GM12892 (cell line): ENCODE measurements around the gene USP34. TPM values are rescaled to one million over a fixed set of nuclear protein-coding genes. Genes with fewer than 3 reads are reported as not detected.
"Not testable (repeated sequence)": the region's sequence is repeated elsewhere in the genome, so short reads cannot be mapped to it uniquely, and the experiment has no call there.

Source experiments
- DNase-seq: peaks from one replicate; pipeline ENCODE4 v3.0.0; 2011; ENCODE audit not compliant: insufficient read length
- FAIRE-seq: peaks from 2 replicates; lab custom pipeline; 2011; peaks lifted over from hg19 to GRCh38; lab: Jason Lieb, UNC
- POLR2A ChIP-seq: IDR thresholded peaks from 2 replicates; pipeline ENCODE4 v1.6.1; 2011; ENCODE audit warnings: low read depth, low read length, control low read depth
- POLR2AphosphoS5 ChIP-seq: IDR thresholded peaks from 2 replicates; pipeline ENCODE4 v1.6.1; 2011; ENCODE audit warnings: low read depth, low read length, control low read depth
- TAF1 ChIP-seq: IDR thresholded peaks from 2 replicates; pipeline ENCODE4 v1.6.1; 2011; ENCODE audit warnings: low read depth, mild to moderate bottlenecking, control low read depth, low read length, borderline replicate concordance
- polyA plus RNA-seq: library from polyadenylated mRNA; unstranded; fragments of >200 nt; gene quantifications from one replicate; pipeline ENCODE4 v1.2.1, GENCODE V29; 2012; ENCODE audit warnings: missing spikeins, inconsistent platforms; ENCODE audit not compliant: missing spikeins

USP34 gene
- 67.3 TPM for polyA plus RNA-seq

GRCh38 chr2:61470965-61471904 lies at the start of gene USP34:
Gene USP34, minus strand, starts transcription at chr2:61471087. Its CDS starts 395 bp downstream, at chr2:61470692.
- DNase-seq (peak; percentile 74), FAIRE-seq (peak; percentile 92)
- TF ChIP-seq POLR2AphosphoS5 (peak; percentile 92), POLR2A (peak; percentile 96), TAF1 (peak; percentile 53)

GRCh38 chr2:61520261-61520660 lies 49.4 kb upstream of the USP34 start:
- DNase-seq (no peak), FAIRE-seq (no peak)
- no peak for TF ChIP-seq POLR2AphosphoS5
- no peak for TF ChIP-seq POLR2A
- no peak for TF ChIP-seq TAF1

GRCh38 chr2:61512768-61513398 lies 42.0 kb upstream of the USP34 start:
- TF ChIP-seq TAF1 (no peak), POLR2AphosphoS5 (no peak), POLR2A (no peak)
- no peak for FAIRE-seq
- DNase-seq: no peak

- FAIRE-seq (no peak), DNase-seq (no peak)
- TF ChIP-seq POLR2AphosphoS5 (no peak), TAF1 (no peak), POLR2A (no peak)
Observed at GRCh38 chr2:61510674-61511671, 40.1 kb upstream of the USP34 start.

GRCh38 chr2:61504949-61505348 lies 34.1 kb upstream of the USP34 start:
- no peak for TF ChIP-seq TAF1
- no peak for TF ChIP-seq POLR2AphosphoS5
- 0 out of 2 replicates have a peak, but pooled peaks have one; percentile 36 for TF ChIP-seq POLR2A
- DNase-seq (no peak), FAIRE-seq (no peak)

- TF ChIP-seq POLR2AphosphoS5 (no peak), POLR2A (no peak), TAF1 (no peak)
- DNase-seq: no peak
- no peak for FAIRE-seq
Observed at GRCh38 chr2:61499060-61499459, 28.2 kb upstream of the USP34 start.

GRCh38 chr2:61493523-61493942 lies 22.6 kb upstream of the USP34 start:
- TF ChIP-seq TAF1 (no peak), POLR2A (no peak), POLR2AphosphoS5 (no peak)
- no peak for FAIRE-seq
- no peak for DNase-seq

- no peak for DNase-seq
- TF ChIP-seq POLR2A (no peak), TAF1 (no peak), POLR2AphosphoS5 (no peak)
- FAIRE-seq: no peak
Observed at GRCh38 chr2:61492476-61492875, 21.6 kb upstream of the USP34 start.

GRCh38 chr2:61485281-61485680 lies 14.4 kb upstream of the USP34 start:
- no peak for FAIRE-seq
- TF ChIP-seq TAF1 (no peak), POLR2AphosphoS5 (no peak), POLR2A (no peak)
- no peak for DNase-seq

- FAIRE-seq: no peak
- TF ChIP-seq POLR2AphosphoS5 (no peak), TAF1 (no peak), POLR2A (no peak)
- no peak for DNase-seq
Observed at GRCh38 chr2:61478086-61478485, 7.2 kb upstream of the USP34 start.

- DNase-seq, FAIRE-seq: not testable (repeated sequence)
Observed at GRCh38 chr2:61476929-61477589, 6.2 kb upstream of the USP34 start.

More at GRCh38 chr2:61476929-61477589, 6.2 kb upstream of the USP34 start:
- peak; percentile 46 for TF ChIP-seq POLR2AphosphoS5
